ENCODE data around the gene PODNL1. TPM values are rescaled to one million over a fixed set of nuclear protein-coding genes. Genes with fewer than 3 reads are reported as not detected.

PODNL1 gene
- total RNA-seq, 1 donor from 2014 or later, result not detected

DNA sequence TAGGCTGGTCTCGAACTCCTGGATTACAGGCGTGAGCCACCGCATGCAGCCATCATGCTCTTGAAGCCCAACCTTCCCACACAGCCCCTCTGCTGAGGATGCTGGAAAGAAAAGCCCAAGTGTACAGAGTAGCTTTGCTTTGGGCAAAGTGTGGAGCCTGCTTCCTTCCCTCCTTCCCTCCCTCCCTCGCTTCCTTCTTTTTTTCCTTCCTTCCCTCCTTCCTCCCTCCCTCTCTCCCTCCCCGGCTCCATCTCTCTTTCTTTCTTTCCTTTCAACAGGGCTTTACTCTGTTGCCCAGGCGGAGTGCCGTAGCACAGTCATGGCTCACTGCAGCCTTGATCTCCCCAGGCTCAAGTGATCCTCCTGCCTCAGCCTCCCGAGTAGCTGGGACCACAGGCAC, 29.5 kb downstream of the PODNL1 start:
- DNase-seq (ENCODE audit: low read depth) (no peak), FAIRE-seq (no peak)
- Histone ChIP-seq H3K4me3 (ENCODE audit: low read depth, low read length) (no peak overlapping the region), H3K27me3 (ENCODE audit: control insufficient read depth, insufficient read depth, low read length) (no peaks in the 10 kb centered on the region), H3K36me3 (ENCODE audit: control insufficient read depth, insufficient read depth, low read length) (peaks cover 10% of the 10 kb centered on the region)
- TF ChIP-seq, protein P1, sequence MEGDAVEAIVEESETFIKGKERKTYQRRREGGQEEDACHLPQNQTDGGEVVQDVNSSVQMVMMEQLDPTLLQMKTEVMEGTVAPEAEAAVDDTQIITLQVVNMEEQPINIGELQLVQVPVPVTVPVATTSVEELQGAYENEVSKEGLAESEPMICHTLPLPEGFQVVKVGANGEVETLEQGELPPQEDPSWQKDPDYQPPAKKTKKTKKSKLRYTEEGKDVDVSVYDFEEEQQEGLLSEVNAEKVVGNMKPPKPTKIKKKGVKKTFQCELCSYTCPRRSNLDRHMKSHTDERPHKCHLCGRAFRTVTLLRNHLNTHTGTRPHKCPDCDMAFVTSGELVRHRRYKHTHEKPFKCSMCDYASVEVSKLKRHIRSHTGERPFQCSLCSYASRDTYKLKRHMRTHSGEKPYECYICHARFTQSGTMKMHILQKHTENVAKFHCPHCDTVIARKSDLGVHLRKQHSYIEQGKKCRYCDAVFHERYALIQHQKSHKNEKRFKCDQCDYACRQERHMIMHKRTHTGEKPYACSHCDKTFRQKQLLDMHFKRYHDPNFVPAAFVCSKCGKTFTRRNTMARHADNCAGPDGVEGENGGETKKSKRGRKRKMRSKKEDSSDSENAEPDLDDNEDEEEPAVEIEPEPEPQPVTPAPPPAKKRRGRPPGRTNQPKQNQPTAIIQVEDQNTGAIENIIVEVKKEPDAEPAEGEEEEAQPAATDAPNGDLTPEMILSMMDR (IDR thresholded peaks at IDR 0.05; ENCODE audit: insufficient read depth, low read length, severe bottlenecking), result no peak

DNA sequence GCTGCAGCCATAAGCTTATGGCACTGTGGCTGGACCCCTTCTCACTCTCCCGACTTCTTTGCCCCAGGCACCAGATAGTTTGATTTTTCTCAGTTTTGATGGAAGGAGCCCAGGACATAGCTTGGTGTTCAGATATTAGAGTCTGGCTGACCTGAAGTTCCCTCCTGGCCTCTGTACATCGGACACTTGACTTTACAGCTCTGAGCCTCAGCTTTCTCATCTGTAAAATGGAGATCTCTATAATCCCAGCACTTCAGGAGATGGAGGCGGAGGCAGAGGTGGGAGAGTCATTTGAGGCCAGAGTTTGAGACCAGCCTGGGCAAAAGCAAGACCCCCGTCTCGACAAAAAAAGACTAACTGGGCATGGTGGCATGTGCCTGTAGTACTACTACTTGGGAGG, 31.3 kb downstream of the PODNL1 start:
- FAIRE-seq, result no peak
- no peak for DNase-seq (ENCODE audit: low read depth)
- TF ChIP-seq, protein P1 (IDR thresholded peaks at IDR 0.05; ENCODE audit: insufficient read depth, low read length, severe bottlenecking), result no peak
- Histone ChIP-seq H3K36me3 (ENCODE audit: control insufficient read depth, insufficient read depth, low read length) (peaks cover 2% of the 10 kb centered on the region), H3K27me3 (ENCODE audit: control insufficient read depth, insufficient read depth, low read length) (no peaks in the 10 kb centered on the region), H3K4me3 (ENCODE audit: low read depth, low read length) (peak overlapping the region; percentile 76)

DNA sequence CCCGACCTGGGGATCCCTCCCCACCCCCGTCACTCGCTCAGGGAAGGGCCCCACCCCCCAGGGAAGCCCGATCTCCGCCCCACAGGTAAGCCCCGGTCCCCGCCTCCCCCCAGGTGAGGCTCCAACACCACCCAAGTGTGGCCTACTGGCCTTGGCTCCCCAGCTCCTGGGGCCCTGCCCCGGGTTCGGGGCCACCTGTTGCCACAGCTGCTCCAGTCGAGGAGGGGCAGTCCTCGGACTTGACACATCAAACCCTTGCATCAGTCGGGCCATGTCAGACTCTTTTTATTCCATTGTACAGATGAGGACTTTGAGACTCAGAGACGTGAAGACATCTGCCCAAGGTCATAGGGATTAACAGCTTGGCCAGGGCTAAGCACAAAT, 31.7 kb downstream of the PODNL1 start:
- FAIRE-seq, result no peak

DNA sequence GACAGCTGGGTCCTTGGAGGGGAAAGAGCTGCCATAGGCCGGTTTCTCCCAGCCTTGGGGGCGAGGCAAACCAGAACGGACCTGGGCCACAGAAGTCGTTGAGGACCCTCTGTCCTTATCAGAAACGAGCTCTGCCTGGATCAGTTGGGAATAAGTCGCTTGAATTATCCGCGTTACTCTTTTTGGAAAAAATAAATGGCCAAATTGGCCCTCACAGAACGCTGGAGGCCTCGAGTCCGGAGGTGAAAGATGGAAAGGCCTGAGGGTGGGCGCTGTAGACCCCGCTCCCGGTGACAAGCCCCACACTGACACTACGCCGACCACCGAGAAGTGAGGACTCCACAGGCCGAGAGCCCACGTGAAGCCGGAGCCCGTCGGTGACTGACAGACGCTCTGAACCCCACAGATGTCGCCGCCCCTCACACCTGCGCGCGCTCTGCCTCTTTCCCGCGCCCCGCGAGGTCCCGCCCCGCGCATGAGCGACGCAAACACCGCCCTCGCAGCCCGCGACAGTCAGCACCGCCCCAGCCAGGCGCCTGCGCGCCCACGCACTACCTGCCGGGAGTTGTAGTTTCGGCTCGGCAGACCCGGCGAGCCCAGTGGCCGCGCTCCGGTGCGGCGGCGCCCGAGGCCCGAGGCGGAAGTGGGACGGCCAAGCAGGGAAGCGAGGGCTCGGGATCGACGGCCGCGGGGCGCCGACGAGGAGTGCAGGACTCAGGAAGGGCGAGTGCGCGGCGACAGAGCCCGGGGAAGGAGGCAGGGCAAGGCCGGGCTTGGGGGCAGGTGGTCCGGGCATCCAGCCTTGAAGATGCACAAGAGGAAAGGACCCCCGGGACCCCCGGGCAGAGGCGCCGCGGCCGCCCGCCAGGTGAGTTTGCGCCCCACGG, 32.3 kb downstream of the PODNL1 start, which contains the start of the genes BRME1 and CC2D1A:
Gene BRME1 (minus strand): TSS at position 484 of the 887 bp plus-strand sequence. CDS start 1,225 bp downstream, outside the sequence.
Gene CC2D1A (plus strand): TSS at position 568 of the 887 bp plus-strand sequence. CDS start 241 bp downstream, at position 809.
- Histone ChIP-seq H3K4me3 (ENCODE audit: low read depth, low read length) (peak within 1 kb of the TSS; percentile 76), H3K27me3 (ENCODE audit: control insufficient read depth, insufficient read depth, low read length) (no peaks in the 10 kb centered on the region), H3K36me3 (ENCODE audit: control insufficient read depth, insufficient read depth, low read length) (peaks cover 2% of the 10 kb centered on the region)
- FAIRE-seq (no peak), DNase-seq (ENCODE audit: low read depth) (peak; percentile 77)
- TF ChIP-seq, protein P1 (IDR thresholded peaks at IDR 0.05; ENCODE audit: insufficient read depth, low read length, severe bottlenecking), result no peak

More for the DNA sequence above, 31.7 kb downstream of the PODNL1 start:
- Histone ChIP-seq H3K27me3 (ENCODE audit: control insufficient read depth, insufficient read depth, low read length) (no peaks in the 10 kb centered on the region), H3K4me3 (ENCODE audit: low read depth, low read length) (peak overlapping the region; percentile 76), H3K36me3 (ENCODE audit: control insufficient read depth, insufficient read depth, low read length) (peaks cover 2% of the 10 kb centered on the region)
- no peak for DNase-seq (ENCODE audit: low read depth)
- TF ChIP-seq, protein P1 (IDR thresholded peaks at IDR 0.05; ENCODE audit: insufficient read depth, low read length, severe bottlenecking), result no peak

DNA sequence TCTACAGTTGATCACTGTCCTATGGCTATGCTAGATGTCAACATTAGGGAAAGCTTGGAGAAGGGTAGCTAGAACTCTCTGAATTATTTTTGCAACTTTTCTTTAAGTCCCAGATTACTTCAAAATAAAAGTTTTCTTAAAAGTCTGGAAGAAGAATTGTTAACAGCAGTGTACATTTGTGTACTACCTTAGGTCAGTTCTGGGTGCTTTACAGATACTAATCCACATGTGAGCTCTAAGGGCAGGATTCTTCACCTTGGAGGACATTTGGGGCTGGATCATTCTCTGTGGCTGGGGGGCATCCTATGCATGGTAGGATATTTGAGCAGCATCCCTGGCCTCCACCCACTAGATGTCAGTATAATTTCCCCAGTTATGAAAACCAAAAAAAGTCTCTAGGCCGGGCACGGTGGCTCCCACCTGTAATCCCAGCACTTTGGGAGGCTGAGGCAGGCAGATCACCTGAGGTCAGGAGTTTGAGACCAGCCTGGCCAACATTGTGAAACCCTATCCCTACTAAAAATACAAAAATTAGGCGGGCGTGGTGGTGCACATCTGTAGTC, 35.1 kb downstream of the PODNL1 start:
- no peaks in the 10 kb centered on the region for H3K36me3 ChIP-seq (ENCODE audit: control insufficient read depth, insufficient read depth, low read length)
- TF ChIP-seq, protein P1 (IDR thresholded peaks at IDR 0.05; ENCODE audit: insufficient read depth, low read length, severe bottlenecking), result peak; percentile 13
- FAIRE-seq (no peak), DNase-seq (ENCODE audit: low read depth) (no peak)
- no peaks in the 10 kb centered on the region for H3K27me3 ChIP-seq (ENCODE audit: control insufficient read depth, insufficient read depth, low read length)
- no peak overlapping the region for H3K4me3 ChIP-seq (ENCODE audit: low read depth, low read length)
